Loucy (cell line): ENCODE measurements around the gene RGMB.

Experiments
- CTCF ChIP-seq: fragments of 200-600 bp; sonication (generic); conservative IDR thresholded peaks from 2 replicates; pipeline ENCODE4 v1.5.1; 2014; ENCODE audit warnings: mild to moderate bottlenecking, antibody characterized with exemption, low read length
- EZH2phosphoT487 ChIP-seq: fragments of 200-600 bp; IDR thresholded peaks from 2 replicates; pipeline ENCODE4 v1.6.1; 2018; ENCODE audit warnings: antibody characterized with exemption, mild to moderate bottlenecking, moderate library complexity, borderline replicate concordance

- TF ChIP-seq CTCF (no peak), EZH2phosphoT487 (no peak)
Measured at GRCh38 chr5:98773214-98773463, 324 bp upstream of the RGMB start.
